HEK293 (cell line): Measurements from ENCODE around the gene NR2F2.

ENCODE experiments used
- CTCF ChIA-PET: fragments of 350-600 bp; formaldehyde crosslinking; extraction: SDS; loops from one replicate; lab custom pipeline; 2021; ENCODE audit warnings: antibody characterized with exemption; lab: Yijun Ruan, JAX
- POLR2A ChIA-PET: fragments of 300-600 bp; formaldehyde crosslinking; extraction: SDS; loops from one replicate; lab custom pipeline; 2020; ENCODE audit warnings: antibody characterized with exemption, inconsistent platforms; lab: Yijun Ruan, JAX
- H3K27ac ChIP-seq: fragments of 200-500 bp; sonication (Bioruptor generic); 2 replicates; pipeline ENCODE4 v1.5.1; 2014; ENCODE audit warnings: low read depth, low read length, control low read depth, inconsistent platforms; ENCODE audit errors: extremely low read depth
- H3K36me3 ChIP-seq, 2 experiments: fragments of 200-500 bp in 1 of 2; sonication (Bioruptor generic) in 1 of 2; 1 replicate in 1 of 2; 2 replicates in 1 of 2; pipeline ENCODE4 v1.5.1; 2014 to 2017; ENCODE audit warnings: inconsistent platforms in 2 of 2, low read length in 2 of 2; ENCODE audit not compliant: control insufficient read depth in 2 of 2, insufficient read depth in 1 of 2
- H3K4me1 ChIP-seq: fragments of 200-500 bp; sonication (Bioruptor generic); 2 replicates; pipeline ENCODE4 v1.5.1; 2014; ENCODE audit warnings: mild to moderate bottlenecking, low read length, inconsistent platforms; ENCODE audit not compliant: control insufficient read depth, insufficient read depth
- H3K4me3 ChIP-seq: 2 replicates; pipeline ENCODE4 v1.5.1; 2011; ENCODE audit warnings: low read depth, mild to moderate bottlenecking, control low read depth, low read length, moderate library complexity
- H3K9me3 ChIP-seq: fragments of 200-500 bp; sonication (Bioruptor generic); 2 replicates; pipeline ENCODE4 v1.5.1; 2014; ENCODE audit warnings: low read depth, low read length, inconsistent platforms; ENCODE audit not compliant: control insufficient read depth, insufficient read depth
- FEZF1 ChIP-seq: fragments of 450-650 bp; formaldehyde crosslinking; IDR thresholded peaks from 2 replicates; pipeline ENCODE4 v1.5.1; 2016; ENCODE audit warnings: missing biosample characterization, missing genetic modification characterization
- KLF8 ChIP-seq: fragments of 450-650 bp; formaldehyde crosslinking; IDR thresholded peaks from 2 replicates; pipeline ENCODE4 v1.5.1; 2016; ENCODE audit warnings: missing biosample characterization, missing genetic modification characterization
- SP3 ChIP-seq: fragments of 450-650 bp; formaldehyde crosslinking; IDR thresholded peaks from 2 replicates; pipeline ENCODE4 v1.5.1; 2016; ENCODE audit warnings: missing biosample characterization, missing genetic modification characterization
- ZFP3 ChIP-seq: fragments of 450-650 bp; formaldehyde crosslinking; IDR thresholded peaks from 2 replicates; pipeline ENCODE4 v1.5.1; 2016; ENCODE audit warnings: low read depth, missing biosample characterization, missing genetic modification characterization
- ZNF112 ChIP-seq: fragments of 450-650 bp; formaldehyde crosslinking; IDR thresholded peaks from 2 replicates; pipeline ENCODE4 v1.5.0; 2017; ENCODE audit warnings: missing biosample characterization, missing genetic modification characterization
- ZNF121 ChIP-seq: fragments of 450-650 bp; formaldehyde crosslinking; IDR thresholded peaks from 2 replicates; pipeline ENCODE4 v1.5.1; 2016; ENCODE audit warnings: missing biosample characterization, missing genetic modification characterization
- ZNF133 ChIP-seq: fragments of 450-650 bp; formaldehyde crosslinking; IDR thresholded peaks from 2 replicates; pipeline ENCODE4 v1.5.1; 2016; ENCODE audit warnings: missing biosample characterization, missing genetic modification characterization
- ZNF248 ChIP-seq: fragments of 450-650 bp; formaldehyde crosslinking; IDR thresholded peaks from 2 replicates; pipeline ENCODE4 v1.5.1; 2017; ENCODE audit warnings: missing biosample characterization, missing genetic modification characterization
- ZNF292 ChIP-seq: fragments of 450-650 bp; formaldehyde crosslinking; IDR thresholded peaks from 2 replicates; pipeline ENCODE4 v1.5.1; 2016; ENCODE audit warnings: low read depth, missing biosample characterization, missing genetic modification characterization, borderline replicate concordance
- ZNF324 ChIP-seq: fragments of 450-650 bp; formaldehyde crosslinking; IDR thresholded peaks from 2 replicates; pipeline ENCODE4 v1.5.1; 2016; ENCODE audit warnings: missing biosample characterization, missing genetic modification characterization
- ZNF341 ChIP-seq: fragments of 450-650 bp; formaldehyde crosslinking; IDR thresholded peaks from 2 replicates; pipeline ENCODE4; 2016; ENCODE audit warnings: low read depth, missing biosample characterization, missing genetic modification characterization
- ZNF558 ChIP-seq: fragments of 450-650 bp; formaldehyde crosslinking; IDR thresholded peaks from 2 replicates; pipeline ENCODE4 v1.5.1; 2016; ENCODE audit warnings: missing biosample characterization, missing genetic modification characterization
- ZNF560 ChIP-seq: fragments of 450-650 bp; formaldehyde crosslinking; IDR thresholded peaks from 2 replicates; pipeline ENCODE4 v1.5.1; 2017; ENCODE audit warnings: missing biosample characterization, missing genetic modification characterization, borderline replicate concordance
- ZNF624 ChIP-seq: fragments of 450-650 bp; formaldehyde crosslinking; IDR thresholded peaks from 2 replicates; pipeline ENCODE4 v1.5.1; 2017; ENCODE audit warnings: missing biosample characterization, missing genetic modification characterization
- ZNF768 ChIP-seq: fragments of 450-650 bp; formaldehyde crosslinking; IDR thresholded peaks from 2 replicates; pipeline ENCODE4 v1.5.1; 2018; ENCODE audit warnings: missing biosample characterization, mild to moderate bottlenecking, missing genetic modification characterization
- ZNF837 ChIP-seq: fragments of 450-650 bp; formaldehyde crosslinking; IDR thresholded peaks from 2 replicates; pipeline ENCODE4 v1.5.1; 2016; ENCODE audit warnings: missing biosample characterization, missing genetic modification characterization
- TF ChIP-seq, protein P1 (sequence below): fragments of 450-650 bp; formaldehyde crosslinking; IDR thresholded peaks from 2 replicates; pipeline ENCODE4 v1.5.1; 2017; ENCODE audit warnings: missing biosample characterization, missing genetic modification characterization
- TF ChIP-seq, protein P2 (sequence below): fragments of 450-650 bp; IDR thresholded peaks from 2 replicates; pipeline ENCODE4 v1.5.1; 2018; ENCODE audit warnings: missing biosample characterization, mild to moderate bottlenecking, missing genetic modification characterization
- TF ChIP-seq, protein P3 (sequence below): fragments of 450-650 bp; formaldehyde crosslinking; IDR thresholded peaks from 2 replicates; pipeline ENCODE4 v1.5.1; 2016; ENCODE audit warnings: missing biosample characterization, missing genetic modification characterization
- TF ChIP-seq, protein P4 (sequence below): fragments of 450-650 bp; formaldehyde crosslinking; IDR thresholded peaks from 2 replicates; pipeline ENCODE4 v1.5.1; 2016; ENCODE audit warnings: missing biosample characterization, missing genetic modification characterization
- TF ChIP-seq, protein P5 (sequence below): fragments of 450-650 bp; formaldehyde crosslinking; conservative IDR thresholded peaks from 2 replicates; pipeline ENCODE4 v1.5.1; 2016; ENCODE audit warnings: low read depth, missing biosample characterization, missing genetic modification characterization
- TF ChIP-seq, protein P6 (sequence below): fragments of 450-650 bp; formaldehyde crosslinking; IDR thresholded peaks from 2 replicates; pipeline ENCODE4 v1.5.1; 2017; ENCODE audit warnings: missing biosample characterization, missing genetic modification characterization

The NR2F2 gene

DNA sequence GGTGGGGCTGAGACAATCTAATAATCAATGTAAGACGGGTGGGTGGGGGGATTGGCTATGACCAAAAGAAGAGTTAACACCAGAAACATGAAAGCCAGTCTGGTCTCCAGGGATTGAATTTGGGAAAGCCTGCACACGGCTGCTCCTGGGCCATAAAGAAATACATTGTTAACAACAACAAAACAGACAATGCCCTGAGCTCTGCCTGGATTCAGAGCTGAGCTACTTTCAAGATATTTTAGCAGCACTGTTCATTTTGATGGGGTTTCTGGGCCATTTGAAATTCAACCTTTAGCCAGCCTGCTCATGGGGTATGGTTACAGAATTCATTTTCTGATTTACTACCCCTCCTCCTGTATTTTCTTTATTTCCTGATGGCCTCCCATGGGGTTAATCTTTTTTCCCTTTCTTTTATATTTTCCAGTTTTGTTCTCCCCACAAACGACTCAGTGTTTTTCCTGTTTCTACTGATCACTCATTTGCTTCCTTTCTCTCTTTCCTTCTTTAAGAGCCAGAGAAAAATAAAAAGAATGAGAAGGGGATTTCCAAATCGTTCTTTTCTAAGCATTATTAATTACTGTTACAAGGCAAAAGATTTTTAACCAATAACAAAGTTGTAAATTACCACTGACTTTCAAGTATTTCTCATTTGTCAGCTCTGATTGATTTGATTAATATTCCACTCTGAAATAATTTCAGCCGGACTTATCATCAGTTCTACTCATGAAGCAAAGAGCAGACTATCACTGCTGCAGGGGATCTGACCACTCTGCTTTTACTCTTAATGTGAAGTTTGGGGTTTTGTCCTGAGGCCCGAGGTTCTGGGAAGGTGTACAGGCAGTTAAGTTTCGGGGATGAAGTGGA is 19.6 kb downstream of the NR2F2 start:
- CTCF ChIA-PET: interaction anchor here (0.7 to 1.3 kb wide), 3 partner anchors 76 to 1768 kb away, joined by 3 read pairs; no protein-coding TSS in a partner anchor
- H3K4me3 ChIP-seq: no peak overlapping the region
- POLR2A ChIA-PET: interaction anchor here (0.8 to 2.2 kb wide), 2 partner anchors 11 to 13 kb away, joined by 5 to 8 read pairs; no protein-coding TSS in a partner anchor
- H3K4me1 ChIP-seq: peaks cover 17% of the 10 kb centered on the region
- peaks cover 3 to 7% of the 10 kb centered on the region in 2 experiments; a peak in 2 of 3 replicates for H3K36me3 ChIP-seq
- H3K27ac ChIP-seq: no peak overlapping the region
- H3K9me3 ChIP-seq: no peaks in the 10 kb centered on the region
- TF ChIP-seq ZNF112 (tag by site-specific recombination) (no peak), ZFP3 (no peak), ZNF341 (tag by site-specific recombination) (no peak), ZNF624 (tag by site-specific recombination) (no peak), ZNF837 (tag by site-specific recombination) (no peak), ZNF292 (tag by site-specific recombination) (no peak), ZNF248 (tag by site-specific recombination) (no peak), ZNF121 (no peak), FEZF1 (tag by site-specific recombination) (peak; percentile 72), ZNF133 (tag by site-specific recombination) (no peak), ZNF324 (tag by site-specific recombination) (no peak)
- TF ChIP-seq, protein P1, sequence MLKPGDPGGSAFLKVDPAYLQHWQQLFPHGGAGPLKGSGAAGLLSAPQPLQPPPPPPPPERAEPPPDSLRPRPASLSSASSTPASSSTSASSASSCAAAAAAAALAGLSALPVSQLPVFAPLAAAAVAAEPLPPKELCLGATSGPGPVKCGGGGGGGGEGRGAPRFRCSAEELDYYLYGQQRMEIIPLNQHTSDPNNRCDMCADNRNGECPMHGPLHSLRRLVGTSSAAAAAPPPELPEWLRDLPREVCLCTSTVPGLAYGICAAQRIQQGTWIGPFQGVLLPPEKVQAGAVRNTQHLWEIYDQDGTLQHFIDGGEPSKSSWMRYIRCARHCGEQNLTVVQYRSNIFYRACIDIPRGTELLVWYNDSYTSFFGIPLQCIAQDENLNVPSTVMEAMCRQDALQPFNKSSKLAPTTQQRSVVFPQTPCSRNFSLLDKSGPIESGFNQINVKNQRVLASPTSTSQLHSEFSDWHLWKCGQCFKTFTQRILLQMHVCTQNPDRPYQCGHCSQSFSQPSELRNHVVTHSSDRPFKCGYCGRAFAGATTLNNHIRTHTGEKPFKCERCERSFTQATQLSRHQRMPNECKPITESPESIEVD (tag by site-specific recombination): peak; percentile 57
- TF ChIP-seq, protein P2, sequence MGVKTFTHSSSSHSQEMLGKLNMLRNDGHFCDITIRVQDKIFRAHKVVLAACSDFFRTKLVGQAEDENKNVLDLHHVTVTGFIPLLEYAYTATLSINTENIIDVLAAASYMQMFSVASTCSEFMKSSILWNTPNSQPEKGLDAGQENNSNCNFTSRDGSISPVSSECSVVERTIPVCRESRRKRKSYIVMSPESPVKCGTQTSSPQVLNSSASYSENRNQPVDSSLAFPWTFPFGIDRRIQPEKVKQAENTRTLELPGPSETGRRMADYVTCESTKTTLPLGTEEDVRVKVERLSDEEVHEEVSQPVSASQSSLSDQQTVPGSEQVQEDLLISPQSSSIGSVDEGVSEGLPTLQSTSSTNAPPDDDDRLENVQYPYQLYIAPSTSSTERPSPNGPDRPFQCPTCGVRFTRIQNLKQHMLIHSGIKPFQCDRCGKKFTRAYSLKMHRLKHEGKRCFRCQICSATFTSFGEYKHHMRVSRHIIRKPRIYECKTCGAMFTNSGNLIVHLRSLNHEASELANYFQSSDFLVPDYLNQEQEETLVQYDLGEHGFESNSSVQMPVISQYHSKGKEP: no peak

DNA sequence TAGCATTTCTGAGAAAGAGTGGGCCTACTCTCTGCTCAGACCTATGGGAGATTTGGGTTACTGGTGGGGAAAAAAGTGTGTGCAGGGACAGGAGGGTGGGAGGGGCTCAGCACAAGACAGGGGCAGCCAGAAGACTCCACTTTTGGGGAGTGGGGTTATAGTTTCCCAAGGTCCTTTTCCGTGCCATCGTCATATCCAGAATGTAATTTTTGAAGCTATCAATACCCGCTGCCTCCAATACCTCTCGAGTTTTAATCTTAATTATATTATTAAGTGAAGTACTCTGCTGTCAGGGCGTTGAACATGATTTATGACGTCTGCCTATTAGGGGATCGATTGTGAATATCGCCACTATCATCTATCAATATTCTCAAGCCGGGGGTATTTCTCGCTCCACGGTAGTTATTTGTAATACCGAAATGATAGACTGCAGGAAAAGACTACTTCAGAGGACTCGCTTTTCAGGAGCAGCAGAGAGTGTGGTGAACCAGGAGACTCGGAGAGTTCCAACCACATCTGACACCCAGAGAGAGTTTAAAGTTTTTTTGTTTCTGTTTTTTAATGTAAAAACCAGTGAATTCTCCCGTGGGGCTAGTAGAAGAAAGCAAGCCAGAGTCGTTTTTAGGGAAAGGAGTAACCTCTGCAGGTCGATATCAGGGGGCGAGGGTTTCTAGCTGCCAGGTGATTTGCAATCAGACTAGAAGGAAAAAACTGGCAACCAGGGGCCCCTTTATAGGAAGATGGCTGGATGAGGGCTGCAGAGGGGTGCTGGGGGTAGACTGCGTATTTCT is 20.6 kb downstream of the NR2F2 start:
- H3K4me3 ChIP-seq: no peak overlapping the region
- no peak overlapping the region for H3K27ac ChIP-seq
- H3K36me3 ChIP-seq: peaks cover 3 to 7% of the 10 kb centered on the region in 2 experiments; a peak in 2 of 3 replicates
- H3K4me1 ChIP-seq: peaks cover 22% of the 10 kb centered on the region
- ChIA-PET CTCF (no interaction called here), POLR2A (no interaction called here)
- no peaks in the 10 kb centered on the region for H3K9me3 ChIP-seq
- TF ChIP-seq ZNF768 (tag by site-specific recombination): no peak
- TF ChIP-seq ZNF558 (tag by site-specific recombination): no peak
- TF ChIP-seq, protein P3, sequence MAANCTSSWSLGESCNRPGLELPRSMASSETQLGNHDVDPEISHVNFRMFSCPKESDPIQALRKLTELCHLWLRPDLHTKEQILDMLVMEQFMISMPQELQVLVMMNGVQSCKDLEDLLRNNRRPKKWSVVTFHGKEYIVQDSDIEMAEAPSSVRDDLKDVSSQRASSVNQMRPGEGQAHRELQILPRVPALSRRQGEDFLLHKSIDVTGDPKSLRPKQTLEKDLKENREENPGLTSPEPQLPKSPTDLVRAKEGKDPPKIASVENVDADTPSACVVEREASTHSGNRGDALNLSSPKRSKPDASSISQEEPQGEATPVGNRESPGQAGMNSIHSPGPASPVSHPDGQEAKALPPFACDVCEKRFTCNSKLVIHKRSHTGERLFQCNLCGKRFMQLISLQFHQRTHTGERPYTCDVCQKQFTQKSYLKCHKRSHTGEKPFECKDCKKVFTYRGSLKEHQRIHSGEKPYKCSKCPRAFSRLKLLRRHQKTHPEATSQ: no peak
- TF ChIP-seq, protein P4, sequence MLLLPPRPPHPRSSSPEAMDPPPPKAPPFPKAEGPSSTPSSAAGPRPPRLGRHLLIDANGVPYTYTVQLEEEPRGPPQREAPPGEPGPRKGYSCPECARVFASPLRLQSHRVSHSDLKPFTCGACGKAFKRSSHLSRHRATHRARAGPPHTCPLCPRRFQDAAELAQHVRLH: no peak
- no peak for TF ChIP-seq ZNF560
- TF ChIP-seq SP3 (tag by site-specific recombination): no peak
- TF ChIP-seq, protein P5, sequence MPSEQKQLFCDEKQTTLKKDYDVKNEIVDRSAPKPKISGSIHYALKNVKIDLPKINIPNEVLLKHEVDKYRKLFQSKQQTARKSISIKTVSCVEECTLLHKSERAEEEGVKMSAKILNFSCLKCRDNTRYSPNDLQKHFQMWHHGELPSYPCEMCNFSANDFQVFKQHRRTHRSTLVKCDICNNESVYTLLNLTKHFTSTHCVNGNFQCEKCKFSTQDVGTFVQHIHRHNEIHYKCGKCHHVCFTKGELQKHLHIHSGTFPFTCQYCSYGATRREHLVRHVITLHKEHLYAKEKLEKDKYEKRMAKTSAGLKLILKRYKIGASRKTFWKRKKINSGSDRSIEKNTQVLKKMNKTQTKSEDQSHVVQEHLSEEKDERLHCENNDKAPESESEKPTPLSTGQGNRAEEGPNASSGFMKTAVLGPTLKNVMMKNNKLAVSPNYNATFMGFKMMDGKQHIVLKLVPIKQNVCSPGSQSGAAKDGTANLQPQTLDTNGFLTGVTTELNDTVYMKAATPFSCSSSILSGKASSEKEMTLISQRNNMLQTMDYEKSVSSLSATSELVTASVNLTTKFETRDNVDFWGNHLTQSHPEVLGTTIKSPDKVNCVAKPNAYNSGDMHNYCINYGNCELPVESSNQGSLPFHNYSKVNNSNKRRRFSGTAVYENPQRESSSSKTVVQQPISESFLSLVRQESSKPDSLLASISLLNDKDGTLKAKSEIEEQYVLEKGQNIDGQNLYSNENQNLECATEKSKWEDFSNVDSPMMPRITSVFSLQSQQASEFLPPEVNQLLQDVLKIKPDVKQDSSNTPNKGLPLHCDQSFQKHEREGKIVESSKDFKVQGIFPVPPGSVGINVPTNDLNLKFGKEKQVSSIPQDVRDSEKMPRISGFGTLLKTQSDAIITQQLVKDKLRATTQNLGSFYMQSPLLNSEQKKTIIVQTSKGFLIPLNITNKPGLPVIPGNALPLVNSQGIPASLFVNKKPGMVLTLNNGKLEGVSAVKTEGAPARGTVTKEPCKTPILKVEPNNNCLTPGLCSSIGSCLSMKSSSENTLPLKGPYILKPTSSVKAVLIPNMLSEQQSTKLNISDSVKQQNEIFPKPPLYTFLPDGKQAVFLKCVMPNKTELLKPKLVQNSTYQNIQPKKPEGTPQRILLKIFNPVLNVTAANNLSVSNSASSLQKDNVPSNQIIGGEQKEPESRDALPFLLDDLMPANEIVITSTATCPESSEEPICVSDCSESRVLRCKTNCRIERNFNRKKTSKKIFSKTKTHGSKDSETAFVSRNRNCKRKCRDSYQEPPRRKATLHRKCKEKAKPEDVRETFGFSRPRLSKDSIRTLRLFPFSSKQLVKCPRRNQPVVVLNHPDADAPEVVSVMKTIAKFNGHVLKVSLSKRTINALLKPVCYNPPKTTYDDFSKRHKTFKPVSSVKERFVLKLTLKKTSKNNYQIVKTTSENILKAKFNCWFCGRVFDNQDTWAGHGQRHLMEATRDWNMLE (tag by site-specific recombination): no peak
- no peak for TF ChIP-seq KLF8
- TF ChIP-seq, protein P6, sequence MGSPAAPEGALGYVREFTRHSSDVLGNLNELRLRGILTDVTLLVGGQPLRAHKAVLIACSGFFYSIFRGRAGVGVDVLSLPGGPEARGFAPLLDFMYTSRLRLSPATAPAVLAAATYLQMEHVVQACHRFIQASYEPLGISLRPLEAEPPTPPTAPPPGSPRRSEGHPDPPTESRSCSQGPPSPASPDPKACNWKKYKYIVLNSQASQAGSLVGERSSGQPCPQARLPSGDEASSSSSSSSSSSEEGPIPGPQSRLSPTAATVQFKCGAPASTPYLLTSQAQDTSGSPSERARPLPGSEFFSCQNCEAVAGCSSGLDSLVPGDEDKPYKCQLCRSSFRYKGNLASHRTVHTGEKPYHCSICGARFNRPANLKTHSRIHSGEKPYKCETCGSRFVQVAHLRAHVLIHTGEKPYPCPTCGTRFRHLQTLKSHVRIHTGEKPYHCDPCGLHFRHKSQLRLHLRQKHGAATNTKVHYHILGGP (tag by site-specific recombination): no peak
